GM19035 (cell line): Measurements from ENCODE around the gene EIF4EBP2.

Source experiments
- ATAC-seq: cut with Tn5 transposase; IDR thresholded peaks from one replicate; pipeline ENCODE4 v1.9.1; 2021; ENCODE audit not compliant: unreplicated experiment

Gene EIF4EBP2

DNA sequence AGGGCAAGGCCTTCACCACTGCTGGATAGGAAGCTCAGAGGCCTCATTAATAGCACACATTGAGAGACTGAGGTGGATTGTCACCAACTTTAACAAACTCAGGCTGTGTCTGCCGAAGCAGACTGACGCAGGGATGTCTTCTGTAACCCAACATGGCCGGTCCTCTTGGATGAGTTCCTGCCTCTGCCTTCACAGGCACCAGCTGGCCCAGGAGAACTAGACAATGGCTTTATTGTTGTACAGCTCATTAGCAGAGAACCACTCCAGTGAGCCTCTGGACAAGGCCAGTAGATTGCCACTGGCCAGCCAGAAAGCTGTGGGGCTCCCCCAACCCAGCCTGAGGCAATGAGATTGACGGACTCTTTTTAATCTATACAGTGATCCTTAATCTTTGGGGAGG is 28.2 kb downstream of the EIF4EBP2 start:
- ATAC-seq: no peak

GRCh38 chr10:70432561-70433263 is 28.8 kb downstream of the EIF4EBP2 start:
- no peak for ATAC-seq

DNA sequence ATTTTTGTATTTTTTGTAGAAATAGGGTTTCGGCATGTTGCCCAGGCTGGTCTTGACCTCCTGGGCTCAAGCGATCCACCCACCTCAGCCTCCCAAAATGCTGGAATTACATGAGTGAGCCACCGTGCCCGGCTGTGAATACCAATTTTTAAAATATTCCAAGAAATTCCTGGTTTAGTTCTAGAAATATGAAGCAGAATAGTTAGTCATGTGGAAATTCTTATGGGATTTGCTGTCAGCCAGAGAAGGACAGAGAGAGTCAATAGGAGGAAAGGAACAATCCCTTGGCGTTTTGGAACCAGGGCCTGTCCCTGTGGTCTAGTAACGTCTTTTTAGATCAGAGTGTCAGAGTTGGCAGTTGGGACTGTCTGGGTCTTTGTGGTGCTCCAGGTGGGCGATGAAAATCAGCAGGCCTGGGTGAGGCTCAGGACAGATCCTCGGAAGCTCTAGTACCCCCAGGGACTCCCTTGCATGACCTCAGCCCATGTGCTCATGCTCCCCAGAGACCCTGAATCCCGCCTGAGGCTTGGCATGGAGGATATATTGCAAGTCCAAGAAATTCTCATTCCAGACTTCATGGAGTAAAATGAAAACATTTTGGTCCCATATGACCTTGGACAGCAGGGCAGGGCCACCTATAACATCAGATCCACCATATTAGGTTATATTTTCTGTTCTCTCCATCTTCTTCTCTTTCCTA is 29.8 kb downstream of the EIF4EBP2 start:
- no peak for ATAC-seq

- ATAC-seq: no peak
These were observed 31.5 kb downstream of the EIF4EBP2 start for GRCh38 chr10:70435241-70436085.

GRCh38 chr10:70437721-70438120 is 33.8 kb downstream of the EIF4EBP2 start:
- ATAC-seq: no peak

DNA sequence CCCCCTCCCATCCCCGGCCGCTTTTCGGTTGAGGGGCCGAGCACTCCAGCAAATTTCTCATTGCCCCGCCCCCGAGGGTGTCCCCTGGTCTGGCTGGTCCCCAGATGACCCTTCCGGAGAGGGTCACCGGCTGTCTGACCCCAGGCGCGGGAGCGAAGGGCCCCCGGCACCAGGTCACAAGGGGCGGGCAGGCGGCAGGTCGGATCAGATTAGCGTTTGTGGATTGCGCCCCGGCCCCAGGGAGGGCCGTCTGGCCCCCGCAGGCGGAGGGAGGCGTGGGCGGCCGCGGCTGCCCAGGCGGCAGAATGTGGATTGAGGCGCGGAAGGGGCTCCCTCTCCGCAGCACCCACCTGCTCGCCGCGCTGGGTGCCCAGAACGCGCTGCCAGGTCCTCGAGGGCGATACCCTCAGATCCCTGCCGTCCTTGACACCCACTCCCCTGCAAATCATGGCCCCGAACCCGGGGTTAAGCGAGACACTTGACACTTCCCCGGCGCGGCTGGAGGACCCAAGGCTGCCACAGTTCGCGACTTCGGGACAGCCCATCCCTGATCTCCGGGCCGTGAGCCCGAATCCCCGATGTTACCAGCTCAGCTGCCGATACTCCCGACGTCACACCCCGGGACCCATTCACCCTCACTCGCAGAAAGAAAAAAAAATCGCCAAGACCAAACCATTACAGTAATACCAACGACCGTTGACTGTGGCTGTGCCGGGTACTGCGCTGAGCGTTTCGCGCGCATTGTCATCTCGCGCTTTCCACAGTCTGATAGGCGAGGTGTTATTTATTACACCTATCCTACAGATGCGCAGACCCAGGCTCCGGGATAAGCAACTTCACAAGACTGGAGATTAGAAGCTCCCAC is 36.6 kb downstream of the EIF4EBP2 start:
- no peak for ATAC-seq

GRCh38 chr10:70441161-70441894 is 37.4 kb downstream of the EIF4EBP2 start, which contains the start of gene NODAL:
TSS of gene NODAL (minus strand) at chr10:70441681. CDS start at chr10:70441667, 14 bp downstream.
- ATAC-seq: no peak

DNA sequence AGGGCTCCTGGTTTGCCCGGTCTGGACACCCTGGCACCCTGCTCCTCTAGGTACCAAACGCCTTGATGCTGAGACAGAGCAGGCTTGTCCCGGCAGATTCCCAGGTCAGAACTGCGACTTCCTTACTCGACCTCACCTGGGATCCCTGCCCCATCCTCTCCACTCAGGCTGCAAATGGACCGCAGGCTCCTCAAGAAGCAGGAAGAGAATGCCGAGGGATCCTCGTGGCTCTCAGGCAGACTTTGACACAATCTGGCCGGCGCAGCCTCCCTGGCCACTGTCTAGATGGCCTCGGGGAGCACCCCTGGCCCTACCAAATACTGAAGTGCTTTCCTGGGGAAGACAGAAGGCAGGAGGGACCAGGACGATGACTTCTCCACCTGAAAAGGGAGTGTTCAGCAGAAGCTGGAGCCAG is 38.0 kb downstream of the EIF4EBP2 start:
- ATAC-seq: no peak

DNA sequence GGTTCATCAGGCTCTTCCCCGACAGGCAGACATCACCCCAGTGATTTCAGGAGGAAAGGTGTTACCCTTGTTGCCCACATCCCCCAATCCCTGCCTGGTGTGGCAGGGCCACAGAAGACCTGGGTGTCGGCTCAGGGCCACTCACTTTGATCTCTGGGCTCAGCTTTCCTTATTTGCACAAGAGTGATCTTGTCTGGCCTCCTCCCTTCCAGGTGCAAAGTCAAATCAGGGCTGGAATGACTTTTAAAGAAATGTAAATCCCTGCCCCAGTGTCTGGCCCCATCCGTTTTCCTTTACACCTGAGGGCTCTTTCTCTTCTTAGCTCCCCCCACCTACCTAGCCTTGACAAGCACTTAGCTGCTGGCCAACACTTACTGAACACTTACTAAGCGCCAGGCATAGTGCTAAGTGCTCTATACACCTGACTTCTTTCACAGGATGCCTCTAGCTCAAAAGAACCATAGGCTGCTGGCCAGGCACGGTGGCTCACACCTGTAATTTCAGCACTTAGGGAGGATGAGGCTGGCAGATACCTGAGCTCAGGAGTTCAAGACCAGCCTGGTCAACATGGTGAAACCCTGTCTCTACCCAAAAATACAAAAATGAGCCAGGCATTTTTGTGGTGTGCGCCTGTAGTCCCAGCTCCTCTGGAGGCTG is 38.5 kb downstream of the EIF4EBP2 start:
- ATAC-seq: no peak

- no peak for ATAC-seq
These were observed 40.8 kb downstream of the EIF4EBP2 start for GRCh38 chr10:70444744-70445143.

DNA sequence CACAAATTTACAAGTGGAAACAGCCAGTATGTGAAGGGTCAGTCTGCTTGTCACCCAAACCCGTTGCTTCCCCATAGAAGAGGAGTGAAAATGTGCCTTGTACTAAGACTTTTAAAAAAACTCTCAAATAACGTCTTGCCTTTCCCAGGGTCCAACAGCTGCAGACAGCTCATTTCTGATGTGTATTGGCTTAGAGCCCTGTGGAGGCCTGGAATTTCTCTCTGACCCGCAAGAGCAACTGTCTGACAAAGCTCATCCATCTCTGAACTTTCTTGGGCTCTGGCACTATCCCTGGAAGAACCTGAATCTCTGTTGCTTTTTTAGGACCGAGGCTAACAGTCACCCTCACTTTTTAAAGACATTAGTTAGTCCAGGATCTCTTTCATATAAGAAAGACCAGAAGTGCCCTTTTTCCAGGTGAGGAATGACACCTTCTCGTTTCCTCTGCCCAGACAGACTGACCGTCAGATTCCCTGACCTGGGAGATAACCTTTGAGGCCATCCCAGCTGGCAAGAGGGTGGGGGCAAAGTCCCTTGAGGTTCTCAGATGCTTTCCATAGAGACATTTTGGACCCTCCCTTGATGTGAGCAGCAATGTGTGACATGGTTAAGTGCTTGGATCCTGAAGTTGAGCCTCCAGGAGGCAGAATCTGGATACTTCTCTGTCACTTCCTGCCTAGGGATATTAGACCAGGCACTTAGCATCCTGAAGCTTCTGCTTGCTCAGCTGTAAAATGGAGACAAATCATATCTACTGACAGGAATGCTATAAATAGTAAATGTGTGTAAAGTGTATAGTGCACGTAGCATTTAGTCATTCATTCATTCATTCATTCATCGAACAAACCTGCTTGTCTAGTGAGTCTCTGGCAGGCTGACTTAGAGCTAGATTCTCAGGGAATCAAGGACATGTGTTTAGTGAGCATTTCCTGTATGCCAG is 42.0 kb downstream of the EIF4EBP2 start:
- no peak for ATAC-seq

GRCh38 chr10:70448236-70448635 is 44.3 kb downstream of the EIF4EBP2 start:
- ATAC-seq: no peak

GRCh38 chr10:70455213-70455630 is 51.3 kb downstream of the EIF4EBP2 start:
- no peak for ATAC-seq

DNA sequence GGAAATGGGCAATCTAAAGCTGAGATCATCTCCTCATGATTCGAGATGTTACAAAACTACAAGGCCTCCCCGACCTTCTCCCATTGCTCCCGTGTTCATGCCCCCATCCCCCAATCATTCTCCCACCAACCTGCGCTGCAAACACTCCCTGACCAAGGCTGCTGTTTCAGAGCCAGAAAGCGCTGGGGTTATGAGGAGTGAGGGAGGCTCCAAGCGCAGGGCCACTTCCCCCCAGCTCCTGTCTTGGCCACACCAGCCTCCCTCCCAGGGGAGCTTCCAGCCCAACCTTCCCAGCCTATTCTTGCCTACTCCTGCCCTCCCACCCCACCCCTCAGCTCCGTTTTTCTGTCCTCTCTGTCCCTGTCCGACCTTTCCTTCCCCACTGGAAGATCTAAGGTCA is 52.2 kb downstream of the EIF4EBP2 start:
- ATAC-seq: no peak

GRCh38 chr10:70457759-70458305 is 53.9 kb downstream of the EIF4EBP2 start:
- ATAC-seq: no peak

GRCh38 chr10:70458329-70459060 is 54.5 kb downstream of the EIF4EBP2 start:
- ATAC-seq: no peak

DNA sequence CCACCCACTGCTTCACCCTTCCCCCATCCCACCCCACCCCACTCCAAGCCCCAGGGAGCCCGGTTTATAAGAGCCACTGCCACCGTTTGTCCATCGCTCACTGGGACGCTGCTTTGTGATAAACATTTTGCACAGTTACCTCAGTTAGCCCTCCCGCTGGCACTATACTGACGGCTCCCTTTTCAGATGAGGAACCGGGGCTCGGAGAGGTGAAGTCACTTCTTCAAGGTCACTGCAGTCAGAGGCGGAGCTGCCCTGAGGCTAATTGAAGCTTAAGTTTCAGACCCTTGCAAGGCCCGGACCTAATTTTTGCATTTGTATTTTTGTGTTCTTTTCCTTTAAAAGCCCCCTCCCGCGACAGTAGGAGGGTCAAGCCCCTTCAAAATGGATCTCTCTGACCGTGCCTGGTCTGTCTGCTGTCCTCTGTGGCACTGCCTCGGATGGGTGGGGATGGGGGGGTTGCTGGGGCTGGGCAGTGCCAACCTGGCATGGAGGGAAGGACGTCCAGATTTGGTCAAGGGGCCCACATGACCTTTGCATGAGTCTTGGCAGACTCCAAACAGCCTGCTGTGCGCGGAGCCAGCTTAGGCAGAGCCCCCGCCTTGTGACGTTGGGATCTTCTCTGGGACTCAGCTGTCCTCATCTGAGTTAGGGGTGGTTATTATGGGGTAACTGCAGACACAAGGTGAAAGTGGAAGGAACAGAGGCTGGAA is 55.3 kb downstream of the EIF4EBP2 start:
- ATAC-seq: no peak
